ENCODE measurements around the gene ADAMTS18. TPM values are rescaled to one million over a fixed set of nuclear protein-coding genes. Genes with fewer than 3 reads are reported as not detected.

ADAMTS18 gene
- total and polyA plus RNA-seq, 2 donors (not counting 1 experiment from before 2014, with no cell fraction given): not detected

DNA sequence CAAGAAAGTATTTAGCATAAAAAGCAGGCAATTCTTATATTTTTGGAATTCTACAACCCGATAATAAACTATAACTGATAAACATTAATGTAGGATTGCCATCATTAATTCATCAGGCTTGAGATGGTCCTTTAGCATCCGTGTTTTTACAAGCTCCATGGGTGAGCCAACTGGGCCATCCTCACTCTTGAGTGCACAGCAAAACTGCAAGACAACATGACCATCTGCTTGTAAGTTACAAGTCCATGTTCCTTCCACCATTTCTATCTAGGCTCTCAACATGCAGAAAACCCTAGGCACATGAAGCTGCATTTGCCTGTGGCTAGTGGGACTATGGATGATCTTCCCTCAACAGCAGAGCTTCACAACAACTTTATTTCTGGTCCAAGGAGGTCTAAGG lies 40.1 kb downstream of the ADAMTS18 start:
- no peak for TF ChIP-seq EZH2 (IDR thresholded peaks at IDR 0.05; ENCODE audit: low read length, missing control alignments)
- TF ChIP-seq, protein P1, sequence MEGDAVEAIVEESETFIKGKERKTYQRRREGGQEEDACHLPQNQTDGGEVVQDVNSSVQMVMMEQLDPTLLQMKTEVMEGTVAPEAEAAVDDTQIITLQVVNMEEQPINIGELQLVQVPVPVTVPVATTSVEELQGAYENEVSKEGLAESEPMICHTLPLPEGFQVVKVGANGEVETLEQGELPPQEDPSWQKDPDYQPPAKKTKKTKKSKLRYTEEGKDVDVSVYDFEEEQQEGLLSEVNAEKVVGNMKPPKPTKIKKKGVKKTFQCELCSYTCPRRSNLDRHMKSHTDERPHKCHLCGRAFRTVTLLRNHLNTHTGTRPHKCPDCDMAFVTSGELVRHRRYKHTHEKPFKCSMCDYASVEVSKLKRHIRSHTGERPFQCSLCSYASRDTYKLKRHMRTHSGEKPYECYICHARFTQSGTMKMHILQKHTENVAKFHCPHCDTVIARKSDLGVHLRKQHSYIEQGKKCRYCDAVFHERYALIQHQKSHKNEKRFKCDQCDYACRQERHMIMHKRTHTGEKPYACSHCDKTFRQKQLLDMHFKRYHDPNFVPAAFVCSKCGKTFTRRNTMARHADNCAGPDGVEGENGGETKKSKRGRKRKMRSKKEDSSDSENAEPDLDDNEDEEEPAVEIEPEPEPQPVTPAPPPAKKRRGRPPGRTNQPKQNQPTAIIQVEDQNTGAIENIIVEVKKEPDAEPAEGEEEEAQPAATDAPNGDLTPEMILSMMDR (conservative IDR thresholded peaks at IDR 0.05 in 1 of 2, IDR thresholded peaks at IDR 0.05 in 1 of 2; ENCODE audit: low read depth in 1 of 2, low read length in 2 of 2): no peak

DNA sequence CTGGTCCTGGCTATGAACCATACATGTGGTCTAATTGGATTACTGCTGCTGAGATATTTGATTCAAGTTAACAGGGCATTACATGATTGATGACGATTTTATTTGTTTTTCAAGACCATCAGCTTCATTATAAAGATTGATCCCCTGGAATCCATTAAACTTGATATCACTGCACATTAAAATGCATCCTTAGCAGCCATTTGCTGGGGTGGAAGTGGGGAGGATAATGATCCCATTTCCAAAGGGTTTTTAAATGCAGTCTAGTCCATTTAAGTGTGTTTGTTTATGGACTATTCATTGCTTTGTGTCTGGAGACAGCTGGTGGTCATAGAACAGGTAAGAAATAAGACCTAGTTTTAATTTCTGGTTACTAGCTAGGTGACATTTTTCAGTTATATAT lies 40.9 kb downstream of the ADAMTS18 start:
- Histone ChIP-seq H3K4me1 (ENCODE audit: control insufficient read depth, extremely low read depth, insufficient read depth, low read length) (no peaks in the 10 kb centered on the region), H3K36me3 (ENCODE audit: control insufficient read depth, insufficient read depth, low read length) (no peaks in the 10 kb centered on the region), H3K4me2 (ENCODE audit: extremely low read depth, insufficient read depth, low read length) (no peak overlapping the region), H4K20me1 (ENCODE audit: control insufficient read depth, extremely low read depth, insufficient read depth, low read length) (no peaks in the 10 kb centered on the region), H3K79me2 (ENCODE audit: control insufficient read depth, insufficient read depth, low read length) (no peaks in the 10 kb centered on the region), H3K9me3 (ENCODE audit: control insufficient read depth, insufficient read depth, low read depth, low read length) (no peaks in the 10 kb centered on the region), H3K4me3 (replicated peaks in 1 of 4; ENCODE audit: control extremely low read depth in 1 of 4, insufficient read depth in 1 of 4, low read depth in 3 of 4, low read length in 4 of 4) (no peak overlapping the region), H3K9ac (ENCODE audit: insufficient read depth, low read length) (no peak overlapping the region), H3K27me3 (ENCODE audit: control insufficient read depth, insufficient read depth, low read length) (no peaks in the 10 kb centered on the region), H3K27ac (ENCODE audit: insufficient read depth, low read length) (no peak overlapping the region), H2AFZ (ENCODE audit: low read length) (no peak overlapping the region)
- no peak for TF ChIP-seq EZH2 (IDR thresholded peaks at IDR 0.05; ENCODE audit: low read length, missing control alignments)
- TF ChIP-seq, protein P1 (conservative IDR thresholded peaks at IDR 0.05 in 1 of 2, IDR thresholded peaks at IDR 0.05 in 1 of 2; ENCODE audit: low read depth in 1 of 2, low read length in 2 of 2): no peak
- no peak for DNase-seq (ENCODE audit: low read depth in 2 of 2)

More for the DNA sequence above, 40.1 kb downstream of the ADAMTS18 start:
- H3K4me2 ChIP-seq (ENCODE audit: extremely low read depth, insufficient read depth, low read length): no peak overlapping the region
- H4K20me1 ChIP-seq (ENCODE audit: control insufficient read depth, extremely low read depth, insufficient read depth, low read length): no peaks in the 10 kb centered on the region
- no peak overlapping the region for H2AFZ ChIP-seq (ENCODE audit: low read length)
- no peak overlapping the region for H3K27ac ChIP-seq (ENCODE audit: insufficient read depth, low read length)
- H3K4me1 ChIP-seq (ENCODE audit: control insufficient read depth, extremely low read depth, insufficient read depth, low read length): no peaks in the 10 kb centered on the region
- no peak overlapping the region for H3K9ac ChIP-seq (ENCODE audit: insufficient read depth, low read length)
- H3K27me3 ChIP-seq (ENCODE audit: control insufficient read depth, insufficient read depth, low read length): no peaks in the 10 kb centered on the region
- no peak for DNase-seq (ENCODE audit: low read depth in 2 of 2)
- no peaks in the 10 kb centered on the region for H3K9me3 ChIP-seq (ENCODE audit: control insufficient read depth, insufficient read depth, low read depth, low read length)
- H3K79me2 ChIP-seq (ENCODE audit: control insufficient read depth, insufficient read depth, low read length): no peaks in the 10 kb centered on the region
- H3K36me3 ChIP-seq (ENCODE audit: control insufficient read depth, insufficient read depth, low read length): no peaks in the 10 kb centered on the region
- no peak overlapping the region for H3K4me3 ChIP-seq (replicated peaks in 1 of 4; ENCODE audit: control extremely low read depth in 1 of 4, insufficient read depth in 1 of 4, low read depth in 3 of 4, low read length in 4 of 4)

DNA sequence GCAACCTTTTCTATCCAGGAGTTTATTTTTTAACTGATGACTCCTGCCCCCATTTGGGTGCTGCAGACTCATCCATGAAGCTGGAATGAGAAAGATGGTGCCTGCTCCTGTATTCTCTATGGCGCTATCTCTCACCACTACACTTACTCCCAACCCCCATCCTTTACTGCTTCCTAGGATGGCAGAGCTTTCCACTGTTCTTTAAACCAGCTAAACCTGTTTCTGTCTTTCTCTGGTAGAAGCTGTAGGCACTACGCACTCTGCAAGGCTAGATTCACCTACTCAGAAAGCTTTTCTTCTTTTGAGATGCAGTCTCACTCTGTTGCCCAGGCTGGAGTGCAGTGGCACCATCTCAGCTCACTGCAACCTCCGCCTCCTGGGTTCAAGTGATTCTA lies 47.0 kb downstream of the ADAMTS18 start:
- Histone ChIP-seq H2AFZ (ENCODE audit: low read length) (no peak overlapping the region), H4K20me1 (ENCODE audit: control insufficient read depth, extremely low read depth, insufficient read depth, low read length) (no peaks in the 10 kb centered on the region), H3K9me3 (ENCODE audit: control insufficient read depth, insufficient read depth, low read depth, low read length) (no peaks in the 10 kb centered on the region), H3K36me3 (ENCODE audit: control insufficient read depth, insufficient read depth, low read length) (no peaks in the 10 kb centered on the region), H3K79me2 (ENCODE audit: control insufficient read depth, insufficient read depth, low read length) (no peaks in the 10 kb centered on the region), H3K4me2 (ENCODE audit: extremely low read depth, insufficient read depth, low read length) (no peak overlapping the region), H3K9ac (ENCODE audit: insufficient read depth, low read length) (no peak overlapping the region), H3K27ac (ENCODE audit: insufficient read depth, low read length) (no peak overlapping the region), H3K27me3 (ENCODE audit: control insufficient read depth, insufficient read depth, low read length) (no peaks in the 10 kb centered on the region), H3K4me1 (ENCODE audit: control insufficient read depth, extremely low read depth, insufficient read depth, low read length) (no peaks in the 10 kb centered on the region), H3K4me3 (replicated peaks in 1 of 4; ENCODE audit: control extremely low read depth in 1 of 4, insufficient read depth in 1 of 4, low read depth in 3 of 4, low read length in 4 of 4) (no peak overlapping the region)
- TF ChIP-seq, protein P1 (conservative IDR thresholded peaks at IDR 0.05 in 1 of 2, IDR thresholded peaks at IDR 0.05 in 1 of 2; ENCODE audit: low read depth in 1 of 2, low read length in 2 of 2): no peak
- no peak for TF ChIP-seq EZH2 (IDR thresholded peaks at IDR 0.05; ENCODE audit: low read length, missing control alignments)
- no peak for DNase-seq (ENCODE audit: low read depth in 2 of 2)
